Measurements from ENCODE around the gene MYOZ3.

DNA sequence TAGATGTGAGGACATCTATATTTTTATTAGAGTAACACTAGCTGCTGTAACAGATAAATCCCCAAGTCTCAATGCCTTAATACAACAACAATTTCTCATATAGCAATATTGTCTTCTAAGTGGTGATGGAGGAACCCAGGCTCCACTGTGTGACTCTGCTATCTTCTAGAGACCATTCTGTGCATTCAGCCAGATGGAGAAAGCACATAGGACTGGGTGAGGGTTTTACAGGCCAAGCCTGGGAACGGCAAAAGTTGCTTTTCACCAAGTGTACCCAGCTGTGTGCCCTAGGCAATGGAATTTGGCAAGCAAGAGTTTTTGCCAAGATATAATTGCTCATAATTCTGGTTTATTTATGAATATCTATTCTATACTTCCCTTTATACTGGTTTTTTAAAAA lies 28.1 kb downstream of the MYOZ3 start:
- TF ChIP-seq, protein P1, sequence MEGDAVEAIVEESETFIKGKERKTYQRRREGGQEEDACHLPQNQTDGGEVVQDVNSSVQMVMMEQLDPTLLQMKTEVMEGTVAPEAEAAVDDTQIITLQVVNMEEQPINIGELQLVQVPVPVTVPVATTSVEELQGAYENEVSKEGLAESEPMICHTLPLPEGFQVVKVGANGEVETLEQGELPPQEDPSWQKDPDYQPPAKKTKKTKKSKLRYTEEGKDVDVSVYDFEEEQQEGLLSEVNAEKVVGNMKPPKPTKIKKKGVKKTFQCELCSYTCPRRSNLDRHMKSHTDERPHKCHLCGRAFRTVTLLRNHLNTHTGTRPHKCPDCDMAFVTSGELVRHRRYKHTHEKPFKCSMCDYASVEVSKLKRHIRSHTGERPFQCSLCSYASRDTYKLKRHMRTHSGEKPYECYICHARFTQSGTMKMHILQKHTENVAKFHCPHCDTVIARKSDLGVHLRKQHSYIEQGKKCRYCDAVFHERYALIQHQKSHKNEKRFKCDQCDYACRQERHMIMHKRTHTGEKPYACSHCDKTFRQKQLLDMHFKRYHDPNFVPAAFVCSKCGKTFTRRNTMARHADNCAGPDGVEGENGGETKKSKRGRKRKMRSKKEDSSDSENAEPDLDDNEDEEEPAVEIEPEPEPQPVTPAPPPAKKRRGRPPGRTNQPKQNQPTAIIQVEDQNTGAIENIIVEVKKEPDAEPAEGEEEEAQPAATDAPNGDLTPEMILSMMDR (IDR thresholded peaks at IDR 0.05): no peak
- no peak for TF ChIP-seq POLR2A (IDR thresholded peaks at IDR 0.05)
